MM.1S (cell line): Measurements from ENCODE around the gene TACC2.

ENCODE experiments used
- EZH2 ChIP-seq: fragments of 300-600 bp; sonication (generic); optimal IDR thresholded peaks from 2 replicates; pipeline ENCODE3; 2017; ENCODE audit warnings: low read depth, mild to moderate bottlenecking, antibody characterized with exemption, low read length, mixed read lengths
- EZH2phosphoT487 ChIP-seq: fragments of 300-600 bp; sonication (generic); IDR thresholded peaks from 2 replicates; pipeline ENCODE4 v1.6.1; 2018; ENCODE audit warnings: antibody characterized with exemption, low read length
- TF ChIP-seq, protein P1 (sequence below): fragments of 300-600 bp; sonication (generic); IDR thresholded peaks from 2 replicates; pipeline ENCODE4 v1.5.1; 2016; ENCODE audit warnings: antibody characterized with exemption, low read length, mixed read lengths

DNA sequence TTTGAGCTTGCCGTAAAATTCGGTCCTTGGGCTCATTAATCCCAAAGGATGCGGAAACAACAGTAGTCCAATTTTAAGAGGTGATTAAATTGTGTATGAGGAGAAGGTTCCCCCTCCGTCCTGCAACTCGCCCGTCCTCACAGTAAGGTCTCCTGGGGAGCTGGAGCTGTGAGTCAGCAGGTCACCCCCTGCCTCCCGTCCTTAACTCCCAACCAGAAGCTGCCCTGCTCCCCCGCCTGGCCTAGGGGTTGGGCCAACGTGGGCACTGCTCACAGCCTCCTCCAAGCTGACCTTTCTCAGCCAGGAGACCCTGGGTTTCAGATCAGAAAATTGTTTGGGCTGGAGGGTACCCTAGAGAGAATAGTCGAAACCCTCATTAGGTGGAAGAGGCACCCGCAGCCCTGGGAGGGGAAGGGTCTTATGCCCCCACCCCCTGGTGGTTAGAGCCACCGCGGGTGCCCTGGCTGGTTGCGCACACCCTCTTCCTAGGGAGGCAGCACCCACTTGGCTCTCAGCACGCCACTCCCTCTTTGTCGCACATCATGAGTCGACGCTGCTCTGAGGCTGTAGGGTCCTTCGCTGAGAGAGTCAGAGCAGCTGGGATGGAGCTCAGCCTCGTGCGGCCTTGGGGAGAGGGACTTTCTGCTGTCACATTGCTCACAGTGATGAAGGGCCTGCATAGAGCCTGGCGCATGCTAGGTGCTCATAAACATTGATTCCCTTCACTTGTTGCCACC lies 131.2 kb downstream of the TACC2 start:
- TF ChIP-seq, protein P1, sequence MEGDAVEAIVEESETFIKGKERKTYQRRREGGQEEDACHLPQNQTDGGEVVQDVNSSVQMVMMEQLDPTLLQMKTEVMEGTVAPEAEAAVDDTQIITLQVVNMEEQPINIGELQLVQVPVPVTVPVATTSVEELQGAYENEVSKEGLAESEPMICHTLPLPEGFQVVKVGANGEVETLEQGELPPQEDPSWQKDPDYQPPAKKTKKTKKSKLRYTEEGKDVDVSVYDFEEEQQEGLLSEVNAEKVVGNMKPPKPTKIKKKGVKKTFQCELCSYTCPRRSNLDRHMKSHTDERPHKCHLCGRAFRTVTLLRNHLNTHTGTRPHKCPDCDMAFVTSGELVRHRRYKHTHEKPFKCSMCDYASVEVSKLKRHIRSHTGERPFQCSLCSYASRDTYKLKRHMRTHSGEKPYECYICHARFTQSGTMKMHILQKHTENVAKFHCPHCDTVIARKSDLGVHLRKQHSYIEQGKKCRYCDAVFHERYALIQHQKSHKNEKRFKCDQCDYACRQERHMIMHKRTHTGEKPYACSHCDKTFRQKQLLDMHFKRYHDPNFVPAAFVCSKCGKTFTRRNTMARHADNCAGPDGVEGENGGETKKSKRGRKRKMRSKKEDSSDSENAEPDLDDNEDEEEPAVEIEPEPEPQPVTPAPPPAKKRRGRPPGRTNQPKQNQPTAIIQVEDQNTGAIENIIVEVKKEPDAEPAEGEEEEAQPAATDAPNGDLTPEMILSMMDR = no peak
- TF ChIP-seq EZH2phosphoT487 (no peak), EZH2 (no peak)
